AG20443 (cell line): ENCODE results near the gene MAP2K6.
"Not testable (repeated sequence)": the region's sequence is repeated elsewhere in the genome, so short reads cannot be mapped to it uniquely, and the experiment has no call there.

Experiments
- DNase-seq: peaks from one replicate; pipeline ENCODE4 v3.0.0; 2012; ENCODE audit warnings: low spot score, mixed read lengths

The MAP2K6 gene

DNA sequence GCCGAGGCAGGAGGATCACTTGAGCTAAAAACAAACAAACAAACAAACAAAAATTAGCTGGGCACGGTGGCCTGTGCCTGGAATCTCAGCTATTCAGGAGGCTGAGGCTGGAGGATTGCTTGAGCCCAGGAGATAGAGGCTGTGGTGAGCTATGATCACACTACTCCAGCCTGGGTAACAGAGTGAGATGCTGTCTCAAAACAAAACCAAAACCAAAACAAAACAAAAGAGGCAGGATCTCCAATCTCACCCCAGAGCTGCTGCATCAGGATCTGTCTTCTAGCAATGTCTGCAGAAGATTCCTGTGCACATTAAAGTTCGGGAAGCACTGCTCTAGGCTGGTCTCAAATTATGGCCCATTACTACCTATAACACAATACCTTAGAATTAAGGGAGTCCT is 43.1 kb downstream of the MAP2K6 start:
- no peak for DNase-seq

DNA sequence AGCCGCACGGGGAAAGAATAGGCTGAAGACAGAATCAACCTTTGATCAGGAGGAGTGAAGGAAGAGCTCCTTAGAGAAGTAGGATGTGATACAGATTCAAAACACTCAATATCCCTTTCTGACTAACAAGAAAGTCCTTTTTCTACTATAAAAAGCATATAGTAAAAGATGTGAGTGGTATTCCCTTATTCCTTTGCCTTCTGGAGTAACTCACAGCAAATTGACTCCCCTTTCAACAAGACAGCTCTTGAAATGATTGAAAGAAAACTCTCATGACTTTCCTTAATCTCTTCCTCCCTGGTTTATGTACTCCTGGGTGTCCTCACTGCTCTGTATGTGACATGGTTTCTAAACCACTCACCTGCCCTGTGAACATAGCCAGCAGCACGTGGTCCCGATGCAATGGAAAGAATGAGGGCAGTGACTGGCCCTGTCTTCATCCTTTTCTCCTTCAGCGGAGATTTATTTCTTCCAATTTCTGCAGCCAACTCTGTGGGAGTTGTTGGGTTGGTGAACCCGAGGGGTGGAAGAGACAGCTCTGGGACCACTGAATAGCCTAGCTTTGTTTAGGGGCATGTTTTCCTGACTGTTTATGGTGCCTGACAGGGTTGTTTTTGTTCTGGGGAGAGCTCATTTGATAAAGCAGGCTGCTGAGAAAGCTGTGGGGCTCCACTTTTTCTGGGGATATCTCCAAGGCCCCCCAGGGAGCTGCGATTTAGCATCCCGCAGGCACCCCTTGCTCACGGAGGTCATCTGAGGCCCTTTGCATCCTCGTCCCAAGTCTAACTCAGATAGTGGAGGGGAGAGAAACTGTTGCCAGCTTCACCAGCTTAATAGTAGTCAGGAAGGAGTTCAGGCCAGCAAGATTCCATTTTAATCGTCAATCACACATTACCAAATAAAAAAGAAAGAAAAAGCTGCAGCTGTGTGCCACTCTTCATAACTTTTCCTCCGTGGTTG is 46.7 kb downstream of the MAP2K6 start:
- DNase-seq = no peak

DNA sequence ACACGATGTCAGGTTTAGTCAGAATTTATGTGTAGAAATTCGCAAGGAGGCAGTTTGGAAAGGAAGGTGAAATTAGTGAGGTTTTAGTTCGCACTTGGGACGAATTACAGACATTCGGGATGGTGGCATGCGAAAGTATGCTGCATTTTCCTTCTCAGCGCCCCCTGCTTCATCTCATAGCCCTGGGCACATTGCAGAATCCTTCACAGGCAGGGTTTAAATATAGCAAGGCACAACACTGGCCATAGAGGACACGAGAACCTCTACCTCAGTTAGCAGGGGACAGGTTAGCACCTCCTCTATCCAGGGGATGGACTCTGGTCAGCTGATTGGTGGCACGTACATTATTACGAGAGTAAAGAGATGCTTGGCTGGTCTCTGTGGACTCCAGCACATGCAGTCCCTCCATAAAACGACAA is 47.5 kb downstream of the MAP2K6 start:
- no peak for DNase-seq

DNA sequence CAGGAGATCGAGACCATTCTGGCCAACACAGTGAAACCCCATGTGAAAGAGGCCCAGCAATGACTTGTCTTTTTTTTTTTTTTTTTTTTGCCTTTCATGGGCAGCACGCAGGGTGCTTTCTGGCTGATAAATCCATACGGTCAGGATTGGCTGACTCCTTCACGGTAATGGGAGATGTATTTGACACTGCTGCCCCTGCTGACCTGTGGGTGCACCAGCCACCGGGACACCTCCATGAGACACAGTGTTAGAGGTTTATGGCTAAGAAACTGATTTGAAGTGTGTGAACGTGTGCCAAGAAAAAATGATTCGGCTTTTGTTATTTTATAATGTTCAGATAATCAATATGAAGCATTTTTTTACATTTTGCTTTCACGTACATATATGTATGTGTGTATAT is 48.4 kb downstream of the MAP2K6 start:
- no peak for DNase-seq

DNA sequence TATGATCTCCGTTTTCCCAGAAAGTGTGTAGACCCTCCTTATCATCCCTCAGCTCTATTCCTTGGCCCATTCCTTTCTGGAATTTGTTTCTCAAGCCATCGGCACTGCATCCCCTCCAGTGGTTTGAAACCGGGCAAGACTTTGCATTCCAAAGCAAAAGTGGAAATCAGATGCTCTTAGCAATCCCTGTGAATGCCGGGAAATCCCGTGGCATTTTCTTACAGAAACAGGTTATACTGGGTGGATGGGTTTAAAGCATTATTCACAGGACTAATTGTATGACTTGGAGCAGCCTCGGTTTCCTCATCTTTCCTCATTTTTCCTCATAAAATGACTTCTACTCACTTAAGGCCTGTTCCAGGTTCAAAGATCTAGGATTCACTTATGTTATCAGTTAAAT is 52.0 kb downstream of the MAP2K6 start:
- DNase-seq = no peak

DNA sequence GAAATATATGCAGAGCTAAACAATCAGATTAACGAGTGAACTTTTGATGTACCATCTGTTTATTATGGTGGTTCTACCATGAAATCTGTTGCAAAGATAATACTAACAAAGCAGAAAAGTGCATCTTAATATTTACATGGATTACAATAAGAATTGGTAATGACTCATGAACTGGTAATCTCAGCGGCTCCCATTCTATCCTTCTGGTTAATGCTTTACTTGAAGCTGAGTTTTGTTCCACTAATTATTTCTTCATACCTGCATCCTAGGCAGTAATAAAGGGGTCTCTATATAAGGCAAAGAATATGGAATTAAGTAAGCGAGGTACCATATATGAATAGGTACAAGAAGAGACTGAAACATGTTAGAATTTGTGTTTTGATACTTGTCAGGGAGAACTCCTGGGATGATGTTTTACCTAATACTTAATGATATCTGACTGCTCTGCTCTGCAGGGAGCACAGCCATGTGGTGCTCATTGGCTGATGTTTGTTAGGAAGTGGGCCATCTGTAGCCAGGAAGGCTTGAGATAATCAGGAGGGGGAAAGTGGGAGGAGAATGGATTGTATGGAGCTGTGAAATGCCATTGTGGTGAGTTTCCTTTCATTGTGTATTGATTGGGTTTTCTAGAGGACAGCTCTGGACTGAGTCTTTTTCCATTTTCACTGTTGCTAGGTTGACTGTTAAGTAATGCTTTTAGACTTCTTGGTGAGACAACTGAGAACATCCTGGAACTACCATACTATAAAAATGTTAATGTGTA is 52.6 kb downstream of the MAP2K6 start:
- peak; percentile 37 for DNase-seq

DNA sequence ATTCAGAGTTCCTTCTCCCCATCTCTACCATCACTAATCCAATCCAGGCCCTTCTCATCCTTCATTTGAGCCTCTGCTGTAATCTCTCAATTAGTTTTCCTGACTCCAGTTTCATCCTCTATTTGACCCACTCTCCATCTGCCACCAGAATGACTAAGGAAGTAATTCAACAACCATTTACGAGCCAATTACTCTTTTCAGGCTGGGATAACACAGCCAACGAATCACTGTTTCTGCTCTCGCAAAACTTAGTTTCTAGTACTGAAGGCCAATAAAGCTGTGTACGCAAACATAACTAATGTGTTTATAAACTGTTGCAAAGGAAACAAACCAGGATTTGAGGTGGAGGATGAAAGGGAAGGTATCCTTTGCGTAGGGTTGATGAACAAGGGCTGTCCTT is 53.7 kb downstream of the MAP2K6 start:
- no peak for DNase-seq

DNA sequence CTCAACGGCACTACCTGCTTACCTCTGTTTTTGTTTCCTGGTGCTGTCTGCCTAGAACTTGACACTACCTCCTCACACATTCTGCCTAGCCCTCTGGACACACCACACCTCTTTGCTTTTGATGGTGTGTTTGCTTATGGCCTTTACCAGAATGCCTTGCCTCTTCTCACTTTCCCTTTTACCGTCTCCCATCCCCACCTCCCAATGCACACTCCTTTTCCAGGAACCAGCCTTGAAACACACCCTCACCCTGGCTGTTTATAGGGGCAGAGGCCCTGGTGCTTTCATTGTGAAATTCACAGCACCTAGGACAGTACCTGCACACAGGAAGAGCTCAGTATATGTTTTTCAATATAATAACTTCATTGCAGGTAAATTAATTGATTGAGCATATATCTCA is 56.2 kb downstream of the MAP2K6 start:
- no peak for DNase-seq

DNA sequence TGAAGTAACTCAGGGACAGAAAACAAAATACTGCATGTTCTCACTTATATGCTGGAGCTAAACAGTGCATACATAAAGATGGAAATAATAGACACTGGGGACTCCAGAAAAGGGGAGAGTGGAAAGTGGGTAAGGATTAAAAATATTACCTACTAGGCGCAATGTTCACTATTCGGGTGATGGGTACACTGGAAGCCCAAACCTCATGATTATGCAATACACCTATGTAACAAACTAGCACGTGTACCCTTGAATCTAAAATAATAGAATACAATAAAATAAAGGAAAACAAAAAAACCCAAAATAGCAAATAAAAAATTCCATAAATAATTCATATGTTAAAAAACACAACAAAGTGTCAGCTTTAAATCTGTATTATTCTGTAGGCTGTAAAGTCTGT is 56.9 kb downstream of the MAP2K6 start:
- no peak for DNase-seq

DNA sequence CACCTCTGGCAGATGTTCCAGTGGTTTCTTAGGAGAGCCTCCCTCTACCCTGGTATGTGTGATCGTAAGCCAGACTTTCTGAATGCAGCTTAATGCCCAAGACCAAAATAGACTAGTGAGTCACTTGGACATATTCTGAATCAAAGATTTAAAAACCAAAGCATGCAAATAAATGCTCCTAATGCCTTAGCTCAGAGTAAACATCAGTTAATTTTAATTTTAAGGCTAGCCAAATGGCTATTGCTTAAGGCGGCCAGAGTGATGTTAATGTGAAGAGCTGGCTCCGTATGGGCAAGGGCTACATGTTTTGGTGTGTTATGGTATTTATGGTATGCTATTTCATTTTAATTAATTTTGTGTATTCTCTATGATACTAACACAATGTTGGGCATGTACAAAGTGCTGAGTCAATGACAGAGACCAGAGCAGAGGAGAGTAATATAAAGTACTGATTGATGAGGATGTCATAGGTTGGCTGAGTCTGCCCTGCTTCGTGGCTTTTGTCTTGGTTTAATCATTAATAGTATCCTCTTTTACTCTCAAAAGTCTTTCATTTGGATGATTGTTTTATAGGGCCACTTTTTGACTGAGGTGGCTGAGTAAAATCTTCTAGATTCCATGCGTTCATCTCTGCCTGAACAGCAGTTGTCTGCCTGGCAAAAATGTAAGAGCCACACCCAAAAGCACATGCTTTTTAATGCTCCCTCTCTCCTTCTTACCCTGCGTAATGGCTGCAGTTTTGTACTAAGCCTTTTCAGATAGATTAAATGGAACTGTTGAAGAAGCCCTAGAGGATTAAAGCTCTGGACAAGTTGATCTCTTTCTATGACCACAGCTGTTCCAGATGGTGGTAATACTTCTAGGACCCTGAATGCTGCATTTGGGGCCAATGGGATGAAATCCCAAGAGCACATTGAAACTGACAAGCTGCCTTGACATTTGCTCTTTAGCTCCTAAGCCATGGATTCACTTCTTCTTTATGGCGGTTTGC is 59.6 kb downstream of the MAP2K6 start:
- DNase-seq = peak; percentile 63

DNA sequence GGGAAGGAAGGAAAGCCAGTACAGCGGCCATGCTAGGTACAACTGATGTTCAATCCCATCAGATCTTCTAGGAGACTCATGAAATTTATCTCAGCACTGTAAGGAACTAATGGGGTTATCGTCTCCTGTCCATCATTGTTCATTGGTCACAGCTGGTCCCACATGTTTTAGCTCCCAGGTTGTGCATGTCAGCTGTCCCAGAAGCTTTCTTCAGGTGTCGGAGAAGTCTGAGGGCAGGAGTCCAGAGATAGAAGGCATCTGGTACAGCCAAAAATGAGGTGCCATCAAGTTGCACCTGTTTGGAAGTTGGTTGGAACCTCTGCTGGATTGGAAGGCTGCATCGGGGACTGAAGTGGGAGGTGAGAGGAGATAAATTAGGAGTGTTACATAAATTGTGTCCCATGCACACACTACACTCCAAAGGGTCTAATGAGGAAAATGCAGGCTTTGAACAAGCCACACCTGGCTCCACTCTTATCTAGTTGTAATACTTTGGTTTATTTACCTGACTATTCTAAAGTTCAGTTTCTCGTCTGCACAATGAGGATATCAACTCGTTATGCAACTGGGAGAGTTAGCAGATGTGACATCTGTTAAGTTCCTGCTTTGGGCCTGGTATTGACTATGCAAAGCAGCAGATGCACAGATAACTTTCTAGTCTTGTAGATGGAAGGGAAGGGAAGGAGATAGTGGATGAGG is 62.9 kb downstream of the MAP2K6 start:
- no peak for DNase-seq

DNA sequence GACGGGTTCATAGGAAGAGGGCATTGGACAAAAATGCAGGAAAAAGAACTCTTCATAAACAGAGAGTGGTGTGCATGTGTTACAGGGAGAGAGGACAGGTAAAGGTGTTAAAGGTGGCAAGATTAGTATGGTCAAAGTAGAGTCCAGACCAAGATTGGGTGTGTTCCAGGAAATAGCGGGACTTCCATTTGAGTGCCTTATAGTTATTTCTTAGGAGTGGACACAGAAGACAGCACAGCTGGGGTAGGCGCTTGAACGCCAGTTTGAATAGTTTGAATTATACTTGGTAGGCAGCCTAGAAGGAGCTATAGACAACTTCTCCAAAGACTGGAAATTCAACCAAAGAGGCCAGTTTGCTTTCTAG is 63.4 kb downstream of the MAP2K6 start:
- no peak for DNase-seq

DNA sequence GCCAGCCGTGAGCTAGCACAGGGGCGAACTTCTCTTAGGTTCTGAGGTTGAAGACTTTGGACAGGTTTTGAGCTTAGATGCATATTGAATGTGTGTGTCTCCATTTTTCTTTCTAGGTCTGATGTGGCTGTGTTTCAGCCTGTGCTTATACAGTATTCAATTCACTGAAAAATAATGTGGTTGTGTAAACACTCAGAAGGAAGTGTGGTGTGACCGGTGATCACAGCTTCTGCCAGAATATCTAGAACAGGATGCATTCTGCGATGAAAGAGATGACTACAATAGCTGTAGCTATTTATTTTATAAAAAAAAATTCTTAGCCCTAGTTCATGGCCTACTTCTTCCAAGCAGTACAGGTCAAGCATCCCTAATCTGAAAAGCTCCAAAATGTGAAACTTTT is 64.4 kb downstream of the MAP2K6 start:
- no peak for DNase-seq

DNA sequence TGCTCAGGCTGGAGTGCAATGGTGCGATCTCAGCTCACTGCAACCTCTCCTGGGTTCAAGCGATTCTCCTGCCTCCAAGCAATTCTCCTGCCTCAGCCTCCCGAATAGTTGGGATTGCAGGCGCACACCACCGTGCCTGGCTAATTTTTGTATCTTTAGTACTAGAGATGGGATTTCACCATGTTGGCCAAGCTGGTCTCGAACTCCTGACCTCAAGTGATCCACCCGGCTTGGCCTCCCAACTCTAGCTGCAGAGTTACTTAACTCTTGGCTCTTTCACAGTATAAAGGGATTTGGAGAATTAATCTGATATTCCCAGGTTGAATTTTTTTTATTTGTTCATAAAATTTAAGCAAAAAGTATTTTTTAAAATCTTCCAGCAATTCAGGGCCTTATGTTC is 65.3 kb downstream of the MAP2K6 start:
- not testable (repeated sequence) for DNase-seq

DNA sequence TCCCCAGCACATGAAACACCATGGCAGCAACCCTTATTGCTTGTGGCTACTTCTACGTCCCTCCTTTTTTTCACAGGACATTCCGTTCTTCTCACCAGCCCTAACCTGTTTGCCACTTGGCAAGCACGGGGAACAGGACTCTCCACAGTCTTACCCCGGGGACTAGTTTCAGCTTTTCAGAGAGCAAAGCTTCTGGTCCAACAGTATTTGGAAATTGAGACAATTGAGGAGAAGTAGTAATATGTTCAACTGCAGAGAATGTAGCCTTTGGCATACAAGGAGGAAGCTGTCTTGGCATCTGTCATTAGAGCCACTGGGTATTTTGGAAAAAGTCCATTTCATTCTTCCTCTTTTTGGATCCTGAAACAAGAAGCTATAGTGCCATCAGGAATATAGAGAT is 65.7 kb downstream of the MAP2K6 start:
- DNase-seq = no peak

DNA sequence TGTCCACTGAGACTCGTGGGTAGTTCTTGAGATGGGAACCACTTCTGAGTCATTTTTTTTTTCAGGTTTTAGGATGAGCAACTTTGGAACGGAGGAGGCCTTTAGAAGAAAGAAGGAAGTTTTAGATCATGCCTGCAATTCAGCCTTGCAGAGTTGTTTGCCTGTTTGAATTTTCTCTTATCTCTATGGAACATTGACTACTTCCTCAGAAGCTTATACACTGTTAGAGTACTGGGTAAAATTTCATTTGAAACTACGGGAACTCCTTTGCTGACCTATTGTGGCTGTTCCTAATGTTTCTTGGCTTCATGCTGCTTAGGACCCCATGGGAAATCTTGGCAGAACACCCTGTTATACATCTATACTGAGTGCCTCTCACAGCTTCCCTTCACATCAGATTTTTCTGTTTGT is 70.8 kb downstream of the MAP2K6 start:
- DNase-seq = no peak

DNA sequence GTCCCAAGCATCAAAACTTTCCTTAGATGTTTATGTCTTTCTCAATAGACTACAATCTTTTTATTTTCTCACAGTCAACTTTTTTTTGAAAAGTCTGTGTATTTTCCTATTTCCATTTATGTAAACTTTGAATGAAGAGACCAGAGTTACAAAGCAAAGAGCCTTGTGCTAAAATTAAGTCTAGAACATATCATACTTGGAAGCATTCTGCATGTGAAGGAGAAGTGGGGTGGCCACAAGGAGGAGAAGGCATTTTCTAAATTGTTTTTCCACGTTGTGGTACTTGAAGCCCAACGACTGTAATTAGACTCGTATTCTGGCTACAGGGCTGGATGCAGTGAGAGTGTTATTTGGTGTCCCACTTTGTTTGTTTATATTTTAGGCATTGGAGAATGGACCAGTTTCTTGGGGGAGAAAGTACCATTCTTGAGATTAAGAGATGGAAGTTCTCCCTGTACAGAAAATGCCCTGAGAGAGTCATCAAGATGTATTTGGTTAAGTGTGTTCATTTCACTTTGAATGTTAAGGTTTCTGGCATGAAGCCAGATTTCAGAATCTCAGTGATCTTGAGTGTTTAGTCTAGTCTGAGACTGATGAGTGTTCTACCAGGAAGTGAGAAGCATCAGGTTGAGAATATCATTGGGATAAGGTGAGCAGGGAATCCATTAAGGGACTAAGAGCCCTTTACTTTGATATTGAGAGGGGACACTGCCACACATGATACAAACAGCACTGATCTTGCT is 71.6 kb downstream of the MAP2K6 start:
- DNase-seq = no peak

DNA sequence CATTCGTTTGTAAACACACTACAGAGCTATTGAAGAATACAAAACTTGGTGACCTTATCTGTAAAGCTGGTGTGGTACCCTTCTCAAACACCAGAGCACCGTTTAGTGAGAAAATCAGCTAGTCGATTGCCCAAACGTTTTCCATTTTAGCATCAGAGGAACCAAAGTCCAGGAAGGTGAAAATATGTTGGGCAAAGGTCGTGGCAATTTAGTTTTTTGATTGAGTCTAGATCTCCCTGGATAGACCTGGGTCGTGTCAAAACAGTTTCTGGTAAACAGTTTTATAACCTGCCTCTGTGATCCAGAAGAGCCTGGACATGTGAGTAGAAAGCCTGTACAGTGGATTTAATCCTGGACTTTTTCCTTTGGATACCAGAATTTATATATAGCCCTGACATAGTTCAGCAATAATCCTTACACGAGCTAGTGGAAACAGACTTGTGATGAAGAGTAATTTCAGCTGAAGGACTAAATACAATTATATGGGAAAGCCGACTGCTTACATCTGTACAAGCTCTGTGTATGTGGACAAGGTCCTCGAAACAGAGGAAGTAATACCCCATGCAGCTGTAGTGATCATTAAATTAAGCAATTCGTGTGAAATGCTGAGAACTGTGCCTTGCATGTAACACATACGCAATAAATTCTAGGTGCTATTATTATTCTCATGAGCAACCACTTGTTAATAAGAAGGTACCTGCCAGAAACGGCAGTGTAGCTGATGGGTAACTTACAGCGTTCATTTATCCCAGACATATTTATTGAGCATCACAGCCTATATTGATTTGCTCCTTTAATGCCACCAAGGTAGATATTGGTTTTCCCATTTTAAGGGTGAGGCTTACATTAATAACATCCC is 72.5 kb downstream of the MAP2K6 start:
- DNase-seq = no peak

DNA sequence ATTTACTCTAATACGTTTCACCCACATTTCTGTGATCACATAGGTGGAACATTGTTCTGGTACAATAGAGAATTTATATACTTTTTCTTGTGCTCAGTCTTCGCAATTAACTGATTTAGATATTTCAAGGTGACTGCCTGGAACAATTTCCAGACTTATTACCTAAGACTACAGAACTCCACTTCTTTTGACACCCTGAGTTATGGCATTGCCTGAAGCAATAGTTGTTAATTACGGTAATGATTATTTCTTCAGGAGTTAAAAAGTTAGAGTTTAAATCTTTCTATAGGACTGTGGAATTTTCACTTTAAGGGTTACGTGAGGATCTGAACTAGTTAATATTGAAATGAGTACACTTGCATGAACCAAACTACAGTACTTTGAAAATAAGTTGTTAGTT is 74.8 kb downstream of the MAP2K6 start:
- no peak for DNase-seq
